GM19328 (cell line): Measurements from ENCODE around the gene AGBL4.

ENCODE experiments used
- ATAC-seq: cut with Tn5 transposase; IDR thresholded peaks from one replicate; pipeline ENCODE4 v1.9.1; 2021; ENCODE audit warnings: mild to moderate bottlenecking, moderate library complexity; ENCODE audit not compliant: unreplicated experiment

The AGBL4 gene

GRCh38 chr1:48953617-48954016 lies 1070.1 kb downstream of the AGBL4 start:
- no peak for ATAC-seq

GRCh38 chr1:48948562-48948961 lies 1075.2 kb downstream of the AGBL4 start:
- no peak for ATAC-seq

- no peak for ATAC-seq
Observed at GRCh38 chr1:48947761-48948537, 1075.8 kb downstream of the AGBL4 start.

DNA sequence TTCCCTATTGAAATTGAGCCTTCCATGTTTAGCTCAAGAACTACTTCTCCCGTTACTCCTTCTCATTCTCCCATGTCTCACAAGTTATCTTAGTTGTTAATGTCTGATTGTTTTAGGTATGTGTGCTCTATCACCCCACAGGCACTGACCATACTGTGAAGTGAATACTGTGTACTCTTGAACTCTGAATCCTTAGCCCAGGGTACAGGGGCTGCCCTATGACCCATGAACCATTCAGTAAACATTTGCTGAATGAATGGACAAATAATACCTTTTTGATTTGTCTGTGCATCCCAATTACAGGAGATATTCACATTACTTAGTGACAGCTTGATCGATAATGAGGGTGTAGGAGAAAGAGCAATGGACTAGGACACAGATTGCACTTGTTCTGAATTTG lies 1077.7 kb downstream of the AGBL4 start:
- ATAC-seq, result no peak

DNA sequence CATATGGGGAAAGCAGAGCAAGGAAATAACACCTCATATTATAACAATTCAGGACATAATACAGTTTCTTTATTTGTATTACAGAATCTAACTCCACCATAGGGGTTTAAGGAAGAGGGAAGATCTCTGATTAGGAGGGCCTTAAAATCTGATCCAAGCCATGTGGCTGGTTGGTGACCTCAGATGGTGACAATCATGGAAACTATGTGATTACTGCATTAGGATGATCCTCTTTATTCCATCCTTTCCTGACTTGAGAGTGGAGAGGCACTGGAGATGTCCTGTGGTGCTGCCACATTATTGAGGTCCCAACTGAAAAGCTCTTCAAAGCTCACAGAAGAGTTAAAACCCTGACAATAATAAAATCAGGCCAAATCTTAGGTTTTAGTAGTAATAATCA lies 1078.9 kb downstream of the AGBL4 start:
- no peak for ATAC-seq

- no peak for ATAC-seq
Observed at GRCh38 chr1:48943826-48944225, 1079.9 kb downstream of the AGBL4 start.

DNA sequence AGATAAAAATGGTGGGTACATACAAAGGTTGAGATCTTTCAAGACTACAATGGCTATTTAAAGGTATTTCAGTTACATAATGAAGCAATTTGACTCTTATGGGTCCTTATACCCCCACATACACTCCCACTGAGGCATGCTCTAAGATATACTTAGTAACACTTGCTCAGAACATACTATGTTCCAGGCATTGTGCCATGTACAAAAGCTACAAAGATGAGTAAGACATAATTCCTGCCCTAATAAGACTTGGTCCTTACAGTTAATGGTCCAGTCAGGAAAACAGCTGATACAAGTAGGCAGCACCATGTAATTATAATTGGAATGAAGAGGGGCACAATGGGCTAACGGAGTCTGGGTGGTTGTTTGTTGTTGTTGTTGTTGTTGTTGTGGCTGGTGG lies 1080.4 kb downstream of the AGBL4 start:
- ATAC-seq, result no peak

DNA sequence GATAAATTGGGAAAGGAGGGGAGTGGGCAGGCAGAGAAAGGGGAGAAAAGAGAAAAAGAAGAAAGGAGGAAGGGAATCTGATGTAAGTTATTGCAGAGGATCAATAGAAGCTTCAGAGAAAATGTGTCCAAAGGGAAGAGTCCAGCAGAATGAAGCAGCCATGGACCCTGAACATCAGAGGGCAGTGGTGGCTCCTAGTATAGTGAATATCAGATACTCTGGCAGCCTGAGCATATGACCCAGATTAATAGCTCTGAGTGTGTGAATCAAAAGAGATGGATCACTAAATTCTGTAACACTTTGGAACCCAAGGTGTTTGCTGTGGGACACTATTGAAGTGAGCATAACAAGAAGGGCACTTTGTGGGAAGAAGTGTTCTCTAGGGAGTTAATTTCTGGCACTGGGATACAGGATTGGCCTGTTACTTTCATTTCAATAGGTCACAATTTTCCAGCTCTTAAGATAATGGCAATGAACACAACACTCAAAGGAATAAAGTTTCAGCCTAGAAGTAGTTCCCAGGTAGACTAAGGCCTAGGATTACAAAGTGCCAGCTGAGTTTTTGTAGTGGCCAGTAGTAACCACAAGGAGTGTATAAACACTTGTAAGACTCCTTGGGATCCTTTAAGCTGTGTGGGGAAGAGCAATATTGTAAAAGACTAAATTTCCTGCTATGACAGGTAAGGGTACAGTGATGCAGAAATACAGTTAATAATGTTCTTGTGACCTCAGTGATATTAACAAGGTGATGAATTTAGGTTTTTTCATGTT lies 1082.6 kb downstream of the AGBL4 start:
- ATAC-seq, result no peak

- ATAC-seq, result no peak
Observed at GRCh38 chr1:48940354-48940753, 1083.4 kb downstream of the AGBL4 start.

DNA sequence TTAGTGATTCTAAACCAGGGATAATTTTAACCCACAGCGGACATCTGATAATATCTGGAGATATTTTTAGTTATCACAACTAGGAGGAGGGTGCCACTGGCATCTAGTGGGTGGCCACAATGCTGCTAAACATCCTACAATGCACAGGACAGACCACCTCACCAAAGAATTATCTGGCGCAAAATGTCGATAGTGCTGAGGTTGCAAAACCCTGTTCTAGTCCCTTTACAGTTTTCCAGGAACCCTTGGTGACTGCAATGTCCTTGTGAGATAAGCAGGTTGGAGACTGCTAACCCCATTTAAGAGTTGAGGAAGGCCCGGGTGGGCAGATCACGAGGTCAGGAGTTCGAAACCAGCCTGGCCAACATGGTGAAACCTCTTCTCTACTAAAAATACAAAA lies 1083.9 kb downstream of the AGBL4 start:
- no peak for ATAC-seq

DNA sequence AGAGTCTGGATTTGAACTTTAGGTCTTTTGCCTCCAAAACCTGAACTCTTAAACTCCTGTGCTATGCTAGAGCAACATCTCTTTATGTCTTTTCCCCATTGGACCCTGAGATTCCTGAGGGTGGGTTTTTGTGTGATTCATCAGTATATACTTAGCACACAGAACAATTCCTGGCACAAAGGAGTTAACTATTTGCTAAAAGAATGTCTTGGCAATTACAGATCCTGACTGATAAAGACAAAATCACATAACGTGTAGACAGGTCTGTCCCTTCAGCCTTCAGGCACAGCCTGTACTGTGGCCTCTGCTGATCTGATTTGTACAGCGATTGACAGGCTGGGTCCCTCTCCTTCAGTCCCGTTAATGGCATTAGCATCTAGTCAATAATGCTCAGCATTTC lies 1084.7 kb downstream of the AGBL4 start:
- no peak for ATAC-seq

DNA sequence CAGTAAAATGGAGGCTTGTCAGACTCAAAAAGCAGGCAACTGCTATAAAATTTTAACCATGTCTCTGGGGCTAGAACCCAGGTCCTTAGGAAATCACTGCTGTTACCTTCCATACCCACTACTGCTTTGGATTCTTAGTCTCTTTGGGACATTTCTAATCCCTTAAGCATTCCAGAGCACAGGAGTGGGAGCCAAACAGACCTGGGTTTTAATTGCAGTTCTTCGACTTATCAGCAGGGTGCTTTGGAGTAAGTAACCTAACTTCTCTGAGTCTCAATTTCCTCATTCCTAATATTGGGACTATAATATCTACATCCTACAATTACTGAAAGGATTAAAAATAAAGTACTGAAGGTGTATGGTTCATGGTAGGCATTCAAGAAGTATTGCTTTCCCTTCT lies 1086.0 kb downstream of the AGBL4 start:
- ATAC-seq, result no peak

- no peak for ATAC-seq
Observed at GRCh38 chr1:48936436-48936835, 1087.3 kb downstream of the AGBL4 start.

DNA sequence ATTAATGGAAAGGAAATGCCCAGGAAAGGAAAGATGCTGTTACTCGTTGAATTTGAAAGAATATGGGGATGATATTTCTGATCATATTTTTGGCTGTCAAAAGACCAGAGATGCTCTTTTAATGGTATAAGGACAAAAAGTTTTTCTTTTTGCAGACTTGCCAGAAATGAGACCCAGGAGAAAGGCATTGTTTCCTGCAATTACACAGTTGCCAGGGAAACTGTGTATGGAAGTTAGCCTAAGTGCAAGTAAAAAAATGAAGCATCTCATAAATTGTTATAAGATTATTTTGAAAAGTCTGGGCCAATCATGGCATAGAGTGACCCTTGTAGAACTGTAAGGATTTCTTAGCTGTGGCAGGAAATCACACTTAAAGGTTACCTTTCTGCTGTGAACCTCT lies 1091.4 kb downstream of the AGBL4 start:
- ATAC-seq, result no peak

- no peak for ATAC-seq
Observed at GRCh38 chr1:48931506-48932192, 1092.1 kb downstream of the AGBL4 start.

- no peak for ATAC-seq
Observed at GRCh38 chr1:48930011-48930410, 1093.7 kb downstream of the AGBL4 start.

DNA sequence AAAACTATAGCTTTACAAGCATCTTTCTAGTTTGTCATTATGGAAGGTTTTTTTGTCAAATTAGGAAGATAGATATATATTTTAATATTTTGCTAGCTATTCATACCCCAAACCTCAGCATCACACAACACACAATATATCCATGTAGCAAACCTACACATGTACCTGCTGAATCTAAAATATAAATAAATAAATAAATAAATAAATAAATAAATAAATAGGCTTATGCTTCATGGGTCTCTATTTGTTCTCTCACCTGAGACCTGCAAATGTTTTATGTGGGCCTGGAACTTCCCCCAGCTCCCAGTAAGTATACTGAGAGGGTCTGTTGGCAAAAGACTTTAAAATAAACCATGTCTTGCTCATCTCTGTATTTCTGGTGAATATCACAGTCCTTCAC lies 1099.7 kb downstream of the AGBL4 start:
- no peak for ATAC-seq

DNA sequence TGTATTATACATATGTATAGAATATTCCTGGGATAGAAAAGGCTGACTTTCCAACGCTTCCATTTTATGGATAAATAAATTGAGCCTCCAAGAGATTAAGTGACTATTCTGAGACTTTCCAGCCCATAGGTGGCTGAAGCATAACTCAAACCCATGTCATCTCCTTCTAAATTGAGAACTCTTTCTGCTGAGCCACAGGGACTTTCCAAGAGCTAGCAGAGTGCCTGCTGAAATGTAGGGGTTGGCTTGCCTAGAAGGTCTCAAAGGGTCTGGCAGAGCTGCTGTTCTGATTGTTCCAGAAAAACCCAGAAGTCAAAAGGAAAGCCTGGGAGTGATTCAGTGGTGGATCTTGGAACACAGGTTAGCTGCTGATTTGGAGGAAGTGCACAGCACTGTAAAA lies 1100.6 kb downstream of the AGBL4 start:
- no peak for ATAC-seq

- ATAC-seq, result no peak
Observed at GRCh38 chr1:48920851-48921250, 1102.9 kb downstream of the AGBL4 start.

GRCh38 chr1:48917901-48918603 lies 1105.7 kb downstream of the AGBL4 start:
- ATAC-seq, result no peak

GRCh38 chr1:48917070-48917454 lies 1106.7 kb downstream of the AGBL4 start:
- no peak for ATAC-seq
